ENCODE measurements around the gene CA7.

CA7 gene

GRCh38 chr16:66844342-66845079, at the start of gene CA7:
TSS of gene CA7 (plus strand) at chr16:66844414. CDS start at chr16:66844488, 74 bp downstream.
- no peaks in the 10 kb centered on the region for H3K9me3 ChIP-seq (ENCODE audit: low read length)
- H2AFZ ChIP-seq (ENCODE audit: low read depth, low read length): peak within 1 kb of the TSS; percentile 69
- peaks cover 79% of the 10 kb centered on the region for H3K27me3 ChIP-seq (ENCODE audit: insufficient read depth, low read length)
- H3K4me1 ChIP-seq (ENCODE audit: insufficient read depth, low read length): peaks cover 9% of the 10 kb centered on the region
- H3K36me3 ChIP-seq (ENCODE audit: insufficient read depth, low read length): no peaks in the 10 kb centered on the region
- H3K4me3 ChIP-seq (ENCODE audit: low read length): peak within 1 kb of the TSS; percentile 31

DNA sequence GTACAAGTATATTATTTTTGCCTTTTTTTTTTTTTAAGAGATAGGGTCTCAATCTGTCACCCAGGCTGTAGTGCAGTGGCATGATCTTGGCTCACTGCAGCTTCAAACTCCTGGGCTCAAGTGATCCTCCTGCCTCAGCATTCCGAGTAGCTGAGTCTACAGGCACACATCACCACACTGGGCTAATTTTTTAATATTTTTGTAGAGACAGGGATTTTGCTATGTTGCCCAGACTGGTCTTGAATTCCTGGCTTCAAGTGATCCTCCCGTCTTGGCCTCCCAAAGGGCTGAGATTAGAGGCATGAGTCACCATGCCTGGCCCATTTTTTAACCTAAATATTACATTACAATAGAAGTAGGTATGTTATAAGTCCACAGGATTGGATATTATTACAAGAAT, 46.1 kb upstream of the CA7 start:
- H3K4me3 ChIP-seq (ENCODE audit: low read length): no peak overlapping the region
- peaks cover 5% of the 10 kb centered on the region for H3K9me3 ChIP-seq (ENCODE audit: low read length)
- H3K4me1 ChIP-seq (ENCODE audit: insufficient read depth, low read length): no peaks in the 10 kb centered on the region
- no peaks in the 10 kb centered on the region for H3K27me3 ChIP-seq (ENCODE audit: insufficient read depth, low read length)
- H3K36me3 ChIP-seq (ENCODE audit: insufficient read depth, low read length): peaks cover 21% of the 10 kb centered on the region
- H2AFZ ChIP-seq (ENCODE audit: low read depth, low read length): no peak overlapping the region

DNA sequence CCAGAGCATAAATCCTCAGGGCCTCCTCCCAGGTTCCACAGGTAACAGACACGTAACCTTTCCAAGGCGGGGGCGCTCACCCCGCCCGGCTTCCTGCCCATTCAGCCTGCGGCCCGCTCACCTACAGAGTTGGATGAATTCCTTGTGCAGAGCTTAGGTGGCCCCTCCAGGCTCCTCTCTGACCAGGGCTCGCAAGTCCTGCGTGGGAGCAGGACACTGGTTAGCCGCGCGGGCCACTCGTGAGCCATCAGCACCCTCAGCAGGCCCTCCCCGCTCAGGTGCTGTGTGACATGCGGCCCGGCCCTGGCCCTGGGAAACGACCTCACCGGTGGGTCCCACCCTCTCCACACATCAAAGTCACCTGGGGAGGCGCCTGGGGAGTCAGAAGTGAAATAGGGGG, 43.4 kb upstream of the CA7 start:
- Histone ChIP-seq H3K27me3 (ENCODE audit: insufficient read depth, low read length) (no peaks in the 10 kb centered on the region), H3K36me3 (ENCODE audit: insufficient read depth, low read length) (peaks cover 45% of the 10 kb centered on the region), H2AFZ (ENCODE audit: low read depth, low read length) (no peak overlapping the region), H3K4me1 (ENCODE audit: insufficient read depth, low read length) (no peaks in the 10 kb centered on the region), H3K9me3 (ENCODE audit: low read length) (peaks cover 5% of the 10 kb centered on the region), H3K4me3 (ENCODE audit: low read length) (no peak overlapping the region)

DNA sequence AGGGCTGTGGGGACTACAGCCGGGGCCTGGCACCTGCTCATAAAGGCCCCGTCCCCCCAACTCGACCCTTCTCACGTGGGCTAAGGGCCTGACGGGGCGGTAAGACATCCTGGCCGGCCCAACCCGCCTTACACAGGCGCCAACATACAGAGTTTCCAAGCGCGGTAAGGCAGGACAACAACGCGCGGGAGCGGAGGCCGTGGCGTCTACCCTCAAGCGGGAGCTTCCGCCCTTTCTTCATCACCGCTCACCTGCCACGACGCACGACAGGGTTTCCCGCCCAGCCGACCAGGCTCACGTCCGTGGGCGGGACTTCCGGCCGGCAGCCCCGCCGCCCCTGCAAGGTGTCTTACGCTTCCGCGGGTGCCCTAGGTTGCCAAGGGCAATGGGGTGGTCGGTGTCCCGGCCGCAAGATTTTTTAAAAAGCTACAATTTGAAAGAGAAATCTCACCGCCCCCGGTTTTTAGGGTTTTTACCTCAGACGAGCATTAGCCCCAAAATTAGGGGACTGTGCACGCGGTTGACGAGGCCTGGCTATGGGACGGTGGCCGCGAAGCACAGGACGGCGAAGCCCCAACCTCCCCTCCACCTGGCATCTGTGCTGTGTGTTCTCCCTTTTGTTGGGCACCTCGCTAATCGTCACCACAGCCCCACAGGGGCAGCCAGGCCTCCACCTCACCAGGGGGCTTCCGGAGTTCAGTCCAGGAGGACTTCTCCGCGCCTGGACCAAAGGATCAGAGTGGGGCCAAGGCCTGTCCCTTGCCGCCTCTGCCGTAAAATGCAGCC, 42.7 kb upstream of the CA7 start, which contains the start of gene TERB1:
Gene TERB1, minus strand, starts transcription at position 265 of the 786 bp plus-strand sequence. CDS start 4,786 bp downstream, outside the sequence.
- peaks cover 51% of the 10 kb centered on the region for H3K36me3 ChIP-seq (ENCODE audit: insufficient read depth, low read length)
- no peaks in the 10 kb centered on the region for H3K4me1 ChIP-seq (ENCODE audit: insufficient read depth, low read length)
- no peaks in the 10 kb centered on the region for H3K27me3 ChIP-seq (ENCODE audit: insufficient read depth, low read length)
- H3K9me3 ChIP-seq (ENCODE audit: low read length): peaks cover 5% of the 10 kb centered on the region
- H3K4me3 ChIP-seq (ENCODE audit: low read length): no peak within 1 kb of the TSS
- H2AFZ ChIP-seq (ENCODE audit: low read depth, low read length): no peak within 1 kb of the TSS

- H3K9me3 ChIP-seq (ENCODE audit: low read length): peaks cover 5% of the 10 kb centered on the region
- H3K27me3 ChIP-seq (ENCODE audit: insufficient read depth, low read length): no peaks in the 10 kb centered on the region
- no peaks in the 10 kb centered on the region for H3K4me1 ChIP-seq (ENCODE audit: insufficient read depth, low read length)
- peaks cover 57% of the 10 kb centered on the region for H3K36me3 ChIP-seq (ENCODE audit: insufficient read depth, low read length)
- no peak overlapping the region for H3K4me3 ChIP-seq (ENCODE audit: low read length)
- no peak overlapping the region for H2AFZ ChIP-seq (ENCODE audit: low read depth, low read length)
Measured at GRCh38 chr16:66802159-66802558, 42.1 kb upstream of the CA7 start.

DNA sequence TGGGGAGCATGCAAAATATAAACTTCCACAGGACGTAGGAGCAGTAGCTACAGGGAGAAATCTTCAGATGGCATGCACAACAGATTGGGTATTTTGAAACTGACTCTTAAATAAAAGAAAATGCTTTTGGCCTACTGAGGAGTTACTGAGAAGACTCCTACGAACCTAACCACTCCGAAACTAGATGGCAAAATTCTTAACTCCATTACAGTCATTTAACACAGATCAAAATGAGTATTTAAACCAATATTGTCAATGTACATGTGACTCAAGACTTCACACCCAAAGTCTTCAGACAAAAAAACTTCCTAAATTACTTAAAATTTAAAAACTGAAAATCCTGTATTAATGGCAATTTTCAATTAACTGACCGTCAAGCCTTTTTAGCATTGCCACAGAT, 34.4 kb upstream of the CA7 start:
- no peak overlapping the region for H2AFZ ChIP-seq (ENCODE audit: low read depth, low read length)
- no peaks in the 10 kb centered on the region for H3K27me3 ChIP-seq (ENCODE audit: insufficient read depth, low read length)
- H3K36me3 ChIP-seq (ENCODE audit: insufficient read depth, low read length): peaks cover 86% of the 10 kb centered on the region
- no peak overlapping the region for H3K4me3 ChIP-seq (ENCODE audit: low read length)
- H3K9me3 ChIP-seq (ENCODE audit: low read length): no peaks in the 10 kb centered on the region
- no peaks in the 10 kb centered on the region for H3K4me1 ChIP-seq (ENCODE audit: insufficient read depth, low read length)

- H3K27me3 ChIP-seq (ENCODE audit: insufficient read depth, low read length): no peaks in the 10 kb centered on the region
- no peaks in the 10 kb centered on the region for H3K4me1 ChIP-seq (ENCODE audit: insufficient read depth, low read length)
- no peak overlapping the region for H3K4me3 ChIP-seq (ENCODE audit: low read length)
- no peaks in the 10 kb centered on the region for H3K9me3 ChIP-seq (ENCODE audit: low read length)
- no peak overlapping the region for H2AFZ ChIP-seq (ENCODE audit: low read depth, low read length)
- H3K36me3 ChIP-seq (ENCODE audit: insufficient read depth, low read length): peaks cover 81% of the 10 kb centered on the region
Measured at GRCh38 chr16:66810391-66810790, 33.8 kb upstream of the CA7 start.

DNA sequence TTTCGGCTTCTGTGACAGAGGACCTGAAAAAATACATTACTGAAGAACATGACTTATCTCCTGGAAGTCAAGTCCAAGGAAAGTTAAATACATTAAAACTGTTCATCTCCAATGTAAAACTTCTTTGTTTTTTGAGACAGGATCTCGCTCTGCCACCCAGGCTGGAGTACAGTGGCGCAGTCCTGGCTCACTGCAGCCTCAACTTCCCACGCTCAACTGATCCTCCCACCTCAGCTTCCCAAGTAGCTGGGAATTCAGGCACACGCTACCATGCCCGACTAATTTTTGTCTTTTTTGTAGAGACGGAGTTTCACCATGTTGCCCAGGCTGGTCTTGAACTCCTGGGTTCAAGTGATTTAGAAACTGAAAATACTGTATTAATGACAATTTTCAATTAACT, 33.2 kb upstream of the CA7 start:
- no peaks in the 10 kb centered on the region for H3K4me1 ChIP-seq (ENCODE audit: insufficient read depth, low read length)
- no peaks in the 10 kb centered on the region for H3K27me3 ChIP-seq (ENCODE audit: insufficient read depth, low read length)
- no peaks in the 10 kb centered on the region for H3K9me3 ChIP-seq (ENCODE audit: low read length)
- H3K36me3 ChIP-seq (ENCODE audit: insufficient read depth, low read length): peaks cover 77% of the 10 kb centered on the region
- no peak overlapping the region for H3K4me3 ChIP-seq (ENCODE audit: low read length)
- no peak overlapping the region for H2AFZ ChIP-seq (ENCODE audit: low read depth, low read length)

DNA sequence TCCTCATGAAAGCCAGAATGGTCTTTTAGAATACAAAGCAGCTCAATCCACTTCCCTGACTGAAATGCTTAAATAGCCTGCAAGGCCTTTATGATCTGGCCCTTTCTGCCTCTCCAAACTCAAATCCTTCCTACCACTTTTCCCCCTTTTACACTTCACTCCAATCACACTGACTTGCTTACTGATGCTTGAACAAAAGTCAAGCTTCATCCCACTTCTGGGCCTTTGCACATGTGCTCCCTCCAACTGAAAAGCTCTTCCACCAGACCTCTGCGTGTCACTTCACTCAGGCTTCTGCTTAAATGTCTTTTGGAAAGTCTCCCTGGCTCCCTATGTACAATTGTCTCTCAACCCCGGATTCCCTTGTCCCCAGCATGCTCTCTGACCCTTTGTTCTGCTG, 29.5 kb upstream of the CA7 start:
- Histone ChIP-seq H3K27me3 (ENCODE audit: insufficient read depth, low read length) (no peaks in the 10 kb centered on the region), H2AFZ (ENCODE audit: low read depth, low read length) (no peak overlapping the region), H3K4me3 (ENCODE audit: low read length) (no peak overlapping the region), H3K36me3 (ENCODE audit: insufficient read depth, low read length) (peaks cover 80% of the 10 kb centered on the region), H3K9me3 (ENCODE audit: low read length) (no peaks in the 10 kb centered on the region), H3K4me1 (ENCODE audit: insufficient read depth, low read length) (no peaks in the 10 kb centered on the region)

DNA sequence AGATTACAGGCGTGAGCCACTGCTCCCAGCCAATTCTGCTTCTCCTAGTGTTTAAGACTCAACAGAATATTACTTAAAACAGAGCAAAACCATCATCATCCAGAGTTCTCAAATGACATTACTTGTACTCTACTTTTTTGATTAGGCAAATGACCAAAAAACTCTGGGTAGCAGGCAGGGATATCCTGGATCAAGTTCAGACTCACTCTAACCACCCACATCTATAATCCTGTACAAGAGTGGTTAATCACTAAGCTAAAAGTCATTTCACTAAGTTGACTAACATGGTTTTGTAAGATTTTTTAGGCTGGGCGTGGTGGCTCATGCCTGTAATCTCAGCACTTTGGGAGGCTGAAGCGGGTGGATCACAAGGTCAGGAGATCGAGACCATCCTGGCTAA, 20.2 kb upstream of the CA7 start:
- H2AFZ ChIP-seq (ENCODE audit: low read depth, low read length): no peak overlapping the region
- no peaks in the 10 kb centered on the region for H3K9me3 ChIP-seq (ENCODE audit: low read length)
- peaks cover 65% of the 10 kb centered on the region for H3K36me3 ChIP-seq (ENCODE audit: insufficient read depth, low read length)
- peaks cover 2% of the 10 kb centered on the region for H3K4me1 ChIP-seq (ENCODE audit: insufficient read depth, low read length)
- no peaks in the 10 kb centered on the region for H3K27me3 ChIP-seq (ENCODE audit: insufficient read depth, low read length)
- H3K4me3 ChIP-seq (ENCODE audit: low read length): no peak overlapping the region

DNA sequence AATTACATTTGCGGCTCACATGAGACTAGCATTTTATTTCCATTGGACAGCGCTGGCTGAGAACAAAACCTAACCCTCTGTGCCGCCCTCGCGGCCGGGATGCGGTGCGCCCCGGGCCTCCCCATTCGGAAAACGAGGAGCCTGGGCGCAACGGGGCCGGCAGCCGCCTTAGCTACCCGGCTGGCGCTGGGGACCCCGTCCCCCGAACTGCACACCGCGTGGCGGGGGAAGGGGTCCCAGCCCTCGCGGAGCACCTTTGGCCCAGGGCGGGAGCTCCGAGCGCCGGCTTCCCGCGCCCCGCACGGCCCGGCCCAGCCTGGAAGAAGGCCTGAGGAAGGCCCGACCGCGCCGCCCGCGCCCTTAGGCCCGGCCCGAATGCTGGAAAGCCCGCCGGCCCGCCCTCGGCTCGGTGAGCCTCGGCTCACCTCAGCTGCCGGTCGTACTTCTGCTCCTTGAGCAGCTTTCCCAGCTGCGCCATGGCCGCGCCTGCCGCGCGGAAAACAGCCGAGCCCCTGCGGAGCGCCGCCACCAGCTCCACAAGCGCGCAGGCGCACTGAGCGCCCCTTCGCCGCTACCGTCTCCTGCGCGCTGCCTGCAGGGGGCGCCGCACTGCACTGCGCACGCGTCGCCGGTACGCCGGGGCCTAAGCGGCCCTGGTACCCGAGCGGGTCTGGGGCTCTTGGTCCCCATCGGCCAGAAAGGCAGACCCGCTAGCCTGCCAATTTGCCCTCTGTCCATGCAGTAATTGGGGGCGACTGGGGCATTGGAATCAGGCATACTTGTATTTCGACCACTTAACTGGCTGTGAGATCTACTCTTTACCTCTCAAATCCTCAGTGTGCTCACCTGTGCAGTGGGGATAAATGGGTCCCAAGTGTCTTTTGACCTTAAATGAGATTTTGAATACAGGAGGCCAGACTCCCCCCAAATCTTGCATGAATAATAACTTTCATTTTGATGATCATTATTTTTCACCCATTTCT, 13.5 kb upstream of the CA7 start, which contains the start of gene NAE1:
Gene NAE1, minus strand, starts transcription at position 555 of the 983 bp plus-strand sequence. Its CDS starts 77 bp downstream, at position 478.
- Histone ChIP-seq H3K27me3 (ENCODE audit: insufficient read depth, low read length) (peaks cover 8% of the 10 kb centered on the region), H3K4me1 (ENCODE audit: insufficient read depth, low read length) (peaks cover 11% of the 10 kb centered on the region), H3K4me3 (ENCODE audit: low read length) (peak within 1 kb of the TSS; percentile 94), H2AFZ (ENCODE audit: low read depth, low read length) (peak within 1 kb of the TSS; percentile 94), H3K9me3 (ENCODE audit: low read length) (no peaks in the 10 kb centered on the region), H3K36me3 (ENCODE audit: insufficient read depth, low read length) (peaks cover 20% of the 10 kb centered on the region)

- H3K4me1 ChIP-seq (ENCODE audit: insufficient read depth, low read length): peaks cover 11% of the 10 kb centered on the region
- no peak overlapping the region for H3K4me3 ChIP-seq (ENCODE audit: low read length)
- no peak overlapping the region for H2AFZ ChIP-seq (ENCODE audit: low read depth, low read length)
- peaks cover 8% of the 10 kb centered on the region for H3K27me3 ChIP-seq (ENCODE audit: insufficient read depth, low read length)
- no peaks in the 10 kb centered on the region for H3K9me3 ChIP-seq (ENCODE audit: low read length)
- peaks cover 7% of the 10 kb centered on the region for H3K36me3 ChIP-seq (ENCODE audit: insufficient read depth, low read length)
Measured at GRCh38 chr16:66832190-66832589, 12.0 kb upstream of the CA7 start.

All from neuron (in vitro differentiated cells).